ENCODE results near the gene CCR9. TPM values are rescaled to one million over a fixed set of nuclear protein-coding genes. Genes with fewer than 3 reads are reported as not detected.

The CCR9 gene
- total RNA-seq, 1 donor from 2014 or later = not detected

- Histone ChIP-seq H3K4me1 (no peaks in the 10 kb centered on the region), H3K27me3 (no peaks in the 10 kb centered on the region), H3K79me2 (ENCODE audit: low read depth) (no peaks in the 10 kb centered on the region), H3K4me2 (no peak overlapping the region), H3K4me3 (no peak overlapping the region), H3K9ac (no peak overlapping the region), H3K9me3 (ENCODE audit: low read depth) (no peaks in the 10 kb centered on the region), H2AFZ (replicated peaks) (no peak overlapping the region), H3K27ac (no peak overlapping the region), H3F3A (ENCODE audit: low read depth) (no peaks in the 10 kb centered on the region), H4K20me1 (ENCODE audit: low read depth) (no peaks in the 10 kb centered on the region), H3K36me3 (no peaks in the 10 kb centered on the region)
- no peak overlapping the region for H3K27ac Mint-ChIP-seq
- no peak for DNase-seq (ENCODE audit: low spot score)
- peaks cover 36% of the 10 kb centered on the region for H3K36me3 Mint-ChIP-seq
- no peaks in the 10 kb centered on the region for H3K4me1 Mint-ChIP-seq
- H3K4me3 Mint-ChIP-seq = no peak overlapping the region
- peaks cover 3% of the 10 kb centered on the region for H3K27me3 Mint-ChIP-seq (ENCODE audit: insufficient read depth, low read depth)
- H3K9me3 Mint-ChIP-seq = no peaks in the 10 kb centered on the region
- TF ChIP-seq EZH2phosphoT487 (IDR thresholded peaks at IDR 0.05) = no peak
- TF ChIP-seq EZH2 (IDR thresholded peaks at IDR 0.05) = no peak
- no peak for TF ChIP-seq CTCF (IDR thresholded peaks at IDR 0.05)
These were observed 41.5 kb downstream of the CCR9 start for GRCh38 chr3:45927881-45928280.

GRCh38 chr3:45929042-45929679 is 42.8 kb downstream of the CCR9 start:
- Histone ChIP-seq H3K27ac (no peak overlapping the region), H3K27me3 (no peaks in the 10 kb centered on the region), H2AFZ (replicated peaks) (no peak overlapping the region), H3K9ac (no peak overlapping the region), H3K4me1 (no peaks in the 10 kb centered on the region), H3K4me3 (no peak overlapping the region), H3K4me2 (no peak overlapping the region), H3F3A (ENCODE audit: low read depth) (no peaks in the 10 kb centered on the region), H4K20me1 (ENCODE audit: low read depth) (no peaks in the 10 kb centered on the region), H3K79me2 (ENCODE audit: low read depth) (no peaks in the 10 kb centered on the region), H3K9me3 (ENCODE audit: low read depth) (no peaks in the 10 kb centered on the region), H3K36me3 (peaks cover 6% of the 10 kb centered on the region)
- DNase-seq (ENCODE audit: low spot score) = peak; percentile 57
- Mint-ChIP-seq H3K9me3 (no peaks in the 10 kb centered on the region), H3K27me3 (ENCODE audit: insufficient read depth, low read depth) (peaks cover 3% of the 10 kb centered on the region), H3K4me3 (no peak overlapping the region), H3K36me3 (peaks cover 37% of the 10 kb centered on the region), H3K4me1 (no peaks in the 10 kb centered on the region), H3K27ac (peak overlapping the region; percentile 79)
- no peak for TF ChIP-seq EZH2phosphoT487 (IDR thresholded peaks at IDR 0.05)
- no peak for TF ChIP-seq EZH2 (IDR thresholded peaks at IDR 0.05)
- peak; percentile 68 for TF ChIP-seq CTCF (IDR thresholded peaks at IDR 0.05)

GRCh38 chr3:45931496-45931895 is 45.2 kb downstream of the CCR9 start:
- peaks cover 45% of the 10 kb centered on the region for H3K36me3 Mint-ChIP-seq
- DNase-seq (ENCODE audit: low spot score) = no peak
- H3K9me3 ChIP-seq (ENCODE audit: low read depth) = no peaks in the 10 kb centered on the region

More at GRCh38 chr3:45931496-45931895, 45.2 kb downstream of the CCR9 start:
- Histone ChIP-seq H3K4me2 (no peak overlapping the region), H2AFZ (replicated peaks) (no peak overlapping the region), H3K36me3 (peaks cover 6% of the 10 kb centered on the region), H3K4me1 (no peaks in the 10 kb centered on the region), H3K4me3 (no peak overlapping the region), H3K9ac (no peak overlapping the region), H3K27ac (no peak overlapping the region), H3K27me3 (no peaks in the 10 kb centered on the region), H4K20me1 (ENCODE audit: low read depth) (no peaks in the 10 kb centered on the region), H3F3A (ENCODE audit: low read depth) (no peaks in the 10 kb centered on the region), H3K79me2 (ENCODE audit: low read depth) (no peaks in the 10 kb centered on the region)
- Mint-ChIP-seq H3K9me3 (no peaks in the 10 kb centered on the region), H3K4me3 (no peak overlapping the region), H3K27me3 (ENCODE audit: insufficient read depth, low read depth) (peaks cover 3% of the 10 kb centered on the region), H3K4me1 (no peaks in the 10 kb centered on the region), H3K27ac (no peak overlapping the region)
- TF ChIP-seq EZH2 (IDR thresholded peaks at IDR 0.05) (no peak), CTCF (IDR thresholded peaks at IDR 0.05) (no peak), EZH2phosphoT487 (IDR thresholded peaks at IDR 0.05) (no peak)
